SK-N-SH (cell line): ENCODE data around the gene DLX4. TPM values are rescaled to one million over a fixed set of nuclear protein-coding genes. Genes with fewer than 3 reads are reported as not detected.

ENCODE experiments used
- CTCF ChIA-PET: fragments of 300-600, 350-600 bp; formaldehyde crosslinking; extraction: SDS; loops from one replicate; lab custom pipeline; 2021; lab: Yijun Ruan, JAX
- POLR2A ChIA-PET: fragments of 350-600 bp; sonication (Branson Sonifier 250); formaldehyde crosslinking; extraction: SDS; loops from one replicate; lab custom pipeline; 2020; ENCODE audit warnings: antibody characterized with exemption, inconsistent platforms; lab: Yijun Ruan, JAX
- DNase-seq: peaks from one replicate; pipeline ENCODE4 v3.0.0; 2012
- H2AFZ ChIP-seq: fragments of 200-600 bp; sonication (generic); 2 replicates; pipeline ENCODE4 v1.8.1; 2016; ENCODE audit warnings: antibody characterized with exemption, mild to moderate bottlenecking, low read depth
- H3F3A ChIP-seq: fragments of 200-600 bp; sonication (generic); replicated peaks from 2 replicates; pipeline ENCODE3; 2016; ENCODE audit warnings: antibody characterized with exemption, mild to moderate bottlenecking; ENCODE audit not compliant: insufficient read depth
- H3K27ac ChIP-seq, 2 experiments: fragments of 200-500 bp in 1 of 2; fragments of 200-600 bp in 1 of 2; sonication (Bioruptor generic) in 1 of 2; sonication (generic), shearing (Covaris generic) in 1 of 2; 2 replicates each; pipeline versions ENCODE4 v1.5.1 to v1.6.1; 2014 to 2016; ENCODE audit warnings: low read depth in 2 of 2, inconsistent platforms in 1 of 2, low read length in 1 of 2, mild to moderate bottlenecking in 1 of 2, mixed read lengths in 1 of 2
- H3K27me3 ChIP-seq: fragments of 200-600 bp; sonication (generic), shearing (Covaris generic); 2 replicates; pipeline ENCODE4 v1.6.1; 2016; ENCODE audit warnings: mixed run types; ENCODE audit not compliant: insufficient read depth
- H3K36me3 ChIP-seq, 2 experiments: fragments of 200-500 bp in 1 of 2; fragments of 200-600 bp in 1 of 2; sonication (Bioruptor generic) in 1 of 2; sonication (generic) in 1 of 2; replicated peaks in 1 of 2; 2 replicates each; pipeline versions ENCODE3 to v1.5.1; 2014 to 2016; ENCODE audit warnings: low read length in 1 of 2, mild to moderate bottlenecking in 1 of 2; ENCODE audit not compliant: insufficient read depth in 2 of 2, control insufficient read depth in 1 of 2
- H3K4me1 ChIP-seq, 2 experiments: fragments of 200-500 bp in 1 of 2; fragments of 200-600 bp in 1 of 2; sonication (Bioruptor generic) in 1 of 2; sonication (generic), shearing (Covaris generic) in 1 of 2; 2 replicates each; pipeline versions ENCODE4 v1.5.1 to v1.6.1; 2014 to 2016; ENCODE audit warnings: low read depth in 1 of 2, low read length in 1 of 2, mixed run types in 1 of 2; ENCODE audit not compliant: insufficient read depth in 2 of 2, control insufficient read depth in 1 of 2
- H3K4me2 ChIP-seq: fragments of 200-600 bp; sonication (generic), shearing (Covaris generic); 2 replicates; pipeline ENCODE4 v1.6.1; 2017; ENCODE audit warnings: mixed run types
- H3K4me3 ChIP-seq, 2 experiments: fragments of 200-500 bp in 1 of 2; fragments of 200-600 bp in 1 of 2; sonication (Bioruptor generic) in 1 of 2; sonication (generic), shearing (Covaris generic) in 1 of 2; 2 replicates each; pipeline versions ENCODE4 v1.5.1 to v1.8.1; 2014 to 2016; ENCODE audit warnings: low read depth in 2 of 2, inconsistent platforms in 1 of 2, low read length in 1 of 2, mild to moderate bottlenecking in 1 of 2, mixed read lengths in 1 of 2, moderate library complexity in 1 of 2
- H3K79me2 ChIP-seq: fragments of 200-600 bp; sonication (generic); 2 replicates; pipeline ENCODE4 v1.8.1; 2017; ENCODE audit warnings: mild to moderate bottlenecking; ENCODE audit not compliant: insufficient read depth
- H3K9ac ChIP-seq: fragments of 200-600 bp; sonication (generic); 2 replicates; pipeline ENCODE4 v1.6.1; 2017; ENCODE audit warnings: mixed run types
- H3K9me2 ChIP-seq: fragments of 200-600 bp; sonication (generic); 2 replicates; pipeline ENCODE4 v1.6.1; 2017; ENCODE audit warnings: mixed run types
- H3K9me3 ChIP-seq: fragments of 200-600 bp; sonication (generic); 2 replicates; pipeline ENCODE4 v1.6.1; 2017; ENCODE audit warnings: mixed run types, mild to moderate bottlenecking, moderate library complexity
- H4K20me1 ChIP-seq: fragments of 200-600 bp; sonication (generic); 2 replicates; pipeline ENCODE4 v1.6.1; 2017; ENCODE audit warnings: mild to moderate bottlenecking, mixed run types; ENCODE audit not compliant: insufficient read depth
- CHD2 ChIP-seq: fragments of 150-350 bp; IDR thresholded peaks from 2 replicates; pipeline ENCODE4 v1.6.1; 2018; ENCODE audit warnings: low read length; ENCODE audit not compliant: partially characterized antibody
- EP300 ChIP-seq, 2 experiments: IDR thresholded peaks; 2 replicates each; pipeline versions ENCODE4 v1.4.0 to v1.6.1; 2012; ENCODE audit warnings: borderline replicate concordance in 1 of 2, low read depth in 1 of 2, low read length in 1 of 2
- GABPA ChIP-seq: IDR thresholded peaks from 2 replicates; pipeline ENCODE4 v1.4.0; 2012; ENCODE audit warnings: low read depth, mild to moderate bottlenecking
- GATA2 ChIP-seq: sonication (generic); formaldehyde crosslinking; IDR thresholded peaks from 2 replicates; pipeline ENCODE4 v1.5.0; 2020; ENCODE audit warnings: mild to moderate bottlenecking, missing genetic modification reagents
- NRF1 ChIP-seq: IDR thresholded peaks from 2 replicates; pipeline ENCODE4 v1.6.1; 2012; ENCODE audit warnings: low read depth, mild to moderate bottlenecking, low read length
- POLR2AphosphoS5 ChIP-seq: IDR thresholded peaks from 2 replicates; pipeline ENCODE4 v1.6.1; 2012; ENCODE audit warnings: low read depth, low read length
- RFX5 ChIP-seq: IDR thresholded peaks from 2 replicates; pipeline ENCODE4 v1.6.1; 2012; ENCODE audit warnings: mild to moderate bottlenecking, improper control_type of control experiment, low read length
- SMC3 ChIP-seq: IDR thresholded peaks from 2 replicates; pipeline ENCODE4 v1.6.1; 2012; ENCODE audit warnings: low read depth, low read length, improper control_type of control experiment
- TCF12 ChIP-seq: IDR thresholded peaks from 2 replicates; pipeline ENCODE4 v1.4.0; 2012
- YY1 ChIP-seq: IDR thresholded peaks from 2 replicates; pipeline ENCODE4 v1.4.0; 2012; ENCODE audit warnings: low read depth, mild to moderate bottlenecking
- WGBS: methylation state at CpG from one replicate; pipeline ENCODE4 v1.1.6; 2017; ENCODE audit warnings: low lambda C conversion rate; 5-methylcytosine and 5-hydroxymethylcytosine counted together
- polyA plus RNA-seq, 3 experiments: library from polyadenylated mRNA; depleted of rRNA; stranded (reverse); fragments of >200 nt; gene quantifications; 2 replicates each; pipeline ENCODE4 v1.2.3, GENCODE V29; 2012
- TF ChIP-seq, protein P1 (sequence below): fragments of 150-350 bp; IDR thresholded peaks from 2 replicates; pipeline ENCODE4 v1.6.1; 2016; ENCODE audit warnings: mild to moderate bottlenecking, low read depth, low read length
- TF ChIP-seq, protein P2 (sequence below): IDR thresholded peaks from 2 replicates; pipeline ENCODE4; 2012
- TF ChIP-seq, protein P3 (sequence below): fragments of 200-600 bp; sonication (generic); IDR thresholded peaks from 2 replicates; pipeline ENCODE4 v1.6.1; 2017; ENCODE audit warnings: antibody characterized with exemption, mild to moderate bottlenecking, moderate library complexity
- TF ChIP-seq, protein P4 (sequence below): IDR thresholded peaks from 2 replicates; pipeline ENCODE4 v1.4.0; 2012; ENCODE audit warnings: low read depth, borderline replicate concordance
- TF ChIP-seq, protein P5 (sequence below): IDR thresholded peaks from 2 replicates; pipeline ENCODE4 v1.4.0; 2012; ENCODE audit warnings: low read depth
- TF ChIP-seq, protein P6 (sequence below): fragments of 150-350 bp; IDR thresholded peaks from 2 replicates; pipeline ENCODE4 v1.6.1; 2017; ENCODE audit warnings: antibody characterized with exemption, low read length, low read depth, borderline replicate concordance

The DLX4 gene
- polyA plus RNA-seq, 1 of the 3 experiments (the other 2 are of a cell fraction): 0.10 TPM

DNA sequence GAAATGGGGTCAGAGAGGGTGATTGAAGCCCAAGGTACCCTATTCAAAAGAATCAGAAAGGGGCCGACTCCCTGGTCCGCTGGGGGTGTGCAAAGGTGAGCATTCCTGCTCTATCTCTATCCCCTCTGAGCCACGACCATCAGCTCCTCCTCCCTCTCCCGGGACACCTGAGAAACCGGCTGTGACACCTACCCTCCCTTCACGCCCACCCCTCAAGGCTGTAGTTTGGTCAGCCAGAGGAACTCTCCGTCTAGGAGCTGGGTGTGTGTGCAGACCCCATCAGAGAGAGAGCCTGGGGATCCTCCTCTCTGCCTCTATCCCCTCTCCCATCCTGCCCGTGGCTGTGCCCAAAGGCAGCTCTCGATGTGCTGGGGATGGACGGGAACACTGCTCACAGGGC lies 27.6 kb upstream of the DLX4 start:
- DNase-seq: no peak
- no peaks in the 10 kb centered on the region for H3F3A ChIP-seq
- H3K4me1 ChIP-seq: no peaks in the 10 kb centered on the region
- H3K27ac ChIP-seq: no peak overlapping the region
- no peak for TF ChIP-seq TCF12
- TF ChIP-seq CHD2: no peak
- TF ChIP-seq, protein P1, sequence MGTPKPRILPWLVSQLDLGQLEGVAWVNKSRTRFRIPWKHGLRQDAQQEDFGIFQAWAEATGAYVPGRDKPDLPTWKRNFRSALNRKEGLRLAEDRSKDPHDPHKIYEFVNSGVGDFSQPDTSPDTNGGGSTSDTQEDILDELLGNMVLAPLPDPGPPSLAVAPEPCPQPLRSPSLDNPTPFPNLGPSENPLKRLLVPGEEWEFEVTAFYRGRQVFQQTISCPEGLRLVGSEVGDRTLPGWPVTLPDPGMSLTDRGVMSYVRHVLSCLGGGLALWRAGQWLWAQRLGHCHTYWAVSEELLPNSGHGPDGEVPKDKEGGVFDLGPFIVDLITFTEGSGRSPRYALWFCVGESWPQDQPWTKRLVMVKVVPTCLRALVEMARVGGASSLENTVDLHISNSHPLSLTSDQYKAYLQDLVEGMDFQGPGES: no peak
- no peak for TF ChIP-seq YY1
- TF ChIP-seq EP300 (IDR thresholded peaks at IDR 0.05; ENCODE audit: borderline replicate concordance in 1 of 2, low read depth in 1 of 2, low read length in 1 of 2): no peak
- TF ChIP-seq, protein P2, sequence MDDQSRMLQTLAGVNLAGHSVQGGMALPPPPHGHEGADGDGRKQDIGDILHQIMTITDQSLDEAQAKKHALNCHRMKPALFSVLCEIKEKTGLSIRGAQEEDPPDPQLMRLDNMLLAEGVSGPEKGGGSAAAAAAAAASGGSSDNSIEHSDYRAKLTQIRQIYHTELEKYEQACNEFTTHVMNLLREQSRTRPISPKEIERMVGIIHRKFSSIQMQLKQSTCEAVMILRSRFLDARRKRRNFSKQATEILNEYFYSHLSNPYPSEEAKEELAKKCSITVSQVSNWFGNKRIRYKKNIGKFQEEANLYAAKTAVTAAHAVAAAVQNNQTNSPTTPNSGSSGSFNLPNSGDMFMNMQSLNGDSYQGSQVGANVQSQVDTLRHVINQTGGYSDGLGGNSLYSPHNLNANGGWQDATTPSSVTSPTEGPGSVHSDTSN: no peak
- TF ChIP-seq GATA2: no peak
- TF ChIP-seq, protein P3, sequence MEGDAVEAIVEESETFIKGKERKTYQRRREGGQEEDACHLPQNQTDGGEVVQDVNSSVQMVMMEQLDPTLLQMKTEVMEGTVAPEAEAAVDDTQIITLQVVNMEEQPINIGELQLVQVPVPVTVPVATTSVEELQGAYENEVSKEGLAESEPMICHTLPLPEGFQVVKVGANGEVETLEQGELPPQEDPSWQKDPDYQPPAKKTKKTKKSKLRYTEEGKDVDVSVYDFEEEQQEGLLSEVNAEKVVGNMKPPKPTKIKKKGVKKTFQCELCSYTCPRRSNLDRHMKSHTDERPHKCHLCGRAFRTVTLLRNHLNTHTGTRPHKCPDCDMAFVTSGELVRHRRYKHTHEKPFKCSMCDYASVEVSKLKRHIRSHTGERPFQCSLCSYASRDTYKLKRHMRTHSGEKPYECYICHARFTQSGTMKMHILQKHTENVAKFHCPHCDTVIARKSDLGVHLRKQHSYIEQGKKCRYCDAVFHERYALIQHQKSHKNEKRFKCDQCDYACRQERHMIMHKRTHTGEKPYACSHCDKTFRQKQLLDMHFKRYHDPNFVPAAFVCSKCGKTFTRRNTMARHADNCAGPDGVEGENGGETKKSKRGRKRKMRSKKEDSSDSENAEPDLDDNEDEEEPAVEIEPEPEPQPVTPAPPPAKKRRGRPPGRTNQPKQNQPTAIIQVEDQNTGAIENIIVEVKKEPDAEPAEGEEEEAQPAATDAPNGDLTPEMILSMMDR: no peak
- no peak for TF ChIP-seq GABPA
- no peak for TF ChIP-seq SMC3
- TF ChIP-seq, protein P4, sequence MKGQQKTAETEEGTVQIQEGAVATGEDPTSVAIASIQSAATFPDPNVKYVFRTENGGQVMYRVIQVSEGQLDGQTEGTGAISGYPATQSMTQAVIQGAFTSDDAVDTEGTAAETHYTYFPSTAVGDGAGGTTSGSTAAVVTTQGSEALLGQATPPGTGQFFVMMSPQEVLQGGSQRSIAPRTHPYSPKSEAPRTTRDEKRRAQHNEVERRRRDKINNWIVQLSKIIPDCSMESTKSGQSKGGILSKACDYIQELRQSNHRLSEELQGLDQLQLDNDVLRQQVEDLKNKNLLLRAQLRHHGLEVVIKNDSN: no peak
- TF ChIP-seq RFX5: no peak
- TF ChIP-seq, protein P5, sequence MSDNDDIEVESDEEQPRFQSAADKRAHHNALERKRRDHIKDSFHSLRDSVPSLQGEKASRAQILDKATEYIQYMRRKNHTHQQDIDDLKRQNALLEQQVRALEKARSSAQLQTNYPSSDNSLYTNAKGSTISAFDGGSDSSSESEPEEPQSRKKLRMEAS: no peak
- TF ChIP-seq POLR2AphosphoS5: no peak
- TF ChIP-seq, protein P6, sequence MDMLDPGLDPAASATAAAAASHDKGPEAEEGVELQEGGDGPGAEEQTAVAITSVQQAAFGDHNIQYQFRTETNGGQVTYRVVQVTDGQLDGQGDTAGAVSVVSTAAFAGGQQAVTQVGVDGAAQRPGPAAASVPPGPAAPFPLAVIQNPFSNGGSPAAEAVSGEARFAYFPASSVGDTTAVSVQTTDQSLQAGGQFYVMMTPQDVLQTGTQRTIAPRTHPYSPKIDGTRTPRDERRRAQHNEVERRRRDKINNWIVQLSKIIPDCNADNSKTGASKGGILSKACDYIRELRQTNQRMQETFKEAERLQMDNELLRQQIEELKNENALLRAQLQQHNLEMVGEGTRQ: no peak
- TF ChIP-seq NRF1: no peak
- no peaks in the 10 kb centered on the region for H3K36me3 ChIP-seq
- H3K79me2 ChIP-seq: no peaks in the 10 kb centered on the region
- no peaks in the 10 kb centered on the region for H4K20me1 ChIP-seq
- no peak overlapping the region for H3K9ac ChIP-seq
- no peak overlapping the region for H2AFZ ChIP-seq
- WGBS: 17% methylated on average over 10 of the region's 10 CpGs
- ChIA-PET POLR2A (no interaction called here), CTCF (interaction anchor here (0.6 to 55.0 kb wide), 9 partner anchors 7 to 458 kb away, joined by 3 to 1225 read pairs (median 4); partner anchors contain the start of gene DLX3)
- H3K4me2 ChIP-seq: no peak overlapping the region
- peaks cover 95% of the 10 kb centered on the region for H3K27me3 ChIP-seq
- H3K4me3 ChIP-seq: no peak overlapping the region
- H3K9me2 ChIP-seq: no peaks in the 10 kb centered on the region
- H3K9me3 ChIP-seq: no peaks in the 10 kb centered on the region
